HepG2 (cell line): Measurements from ENCODE around the gene CBLN3. TPM values are rescaled to one million over a fixed set of nuclear protein-coding genes. Genes with fewer than 3 reads are reported as not detected.

Experiments used
- CHCHD3 ChIP-seq: sonication (generic); formaldehyde crosslinking; IDR thresholded peaks from 2 replicates; pipeline ENCODE4 v1.8.0; 2022; ENCODE audit warnings: mild to moderate bottlenecking, missing genetic modification reagents, moderate library complexity
- ERF ChIP-seq: IDR thresholded peaks from 2 replicates; pipeline ENCODE4 v1.6.1; 2018; ENCODE audit warnings: missing biosample characterization, missing genetic modification reagents
- GTF3A ChIP-seq: sonication (generic); formaldehyde crosslinking; conservative IDR thresholded peaks from 2 replicates; pipeline ENCODE4 v1.4.0; 2020; ENCODE audit warnings: mild to moderate bottlenecking, missing genetic modification reagents
- HNF4A ChIP-seq: sonication (generic); formaldehyde crosslinking; IDR thresholded peaks from 2 replicates; pipeline ENCODE4 v1.4.0; 2020; ENCODE audit warnings: missing genetic modification reagents
- KDM3A ChIP-seq: IDR thresholded peaks from 2 replicates; pipeline ENCODE4 v1.6.1; 2018; ENCODE audit warnings: low read depth, missing compliant biosample characterization
- MATR3 ChIP-seq: sonication (generic); formaldehyde crosslinking; IDR thresholded peaks from 2 replicates; pipeline ENCODE4 v1.4.0; 2020; ENCODE audit warnings: missing genetic modification reagents
- MEF2D ChIP-seq: sonication (generic); formaldehyde crosslinking; IDR thresholded peaks from 2 replicates; pipeline ENCODE4 v1.5.1; 2020; ENCODE audit warnings: mild to moderate bottlenecking, missing genetic modification reagents
- MTA1 ChIP-seq: sonication (generic); formaldehyde crosslinking; IDR thresholded peaks from 2 replicates; pipeline ENCODE4 v1.4.0; 2020; ENCODE audit warnings: missing genetic modification reagents, mild to moderate bottlenecking, borderline replicate concordance
- NCOR1 ChIP-seq: fragments of 200-600 bp; sonication (generic); IDR thresholded peaks from 2 replicates; pipeline ENCODE4 v1.7.0; 2017; ENCODE audit warnings: antibody characterized with exemption, low read length, borderline replicate concordance
- NFYC ChIP-seq: IDR thresholded peaks from 2 replicates; pipeline ENCODE4 v1.6.1; 2016; ENCODE audit warnings: missing genetic modification reagents, missing compliant biosample characterization
- ONECUT2 ChIP-seq: sonication (generic); formaldehyde crosslinking; IDR thresholded peaks from 2 replicates; pipeline ENCODE4 v1.4.0; 2020; ENCODE audit warnings: missing genetic modification reagents
- RBM22 ChIP-seq: fragments of 200-400 bp; formaldehyde crosslinking; optimal IDR thresholded peaks from 2 replicates; pipeline ENCODE3; 2017; ENCODE audit warnings: mild to moderate bottlenecking, low read length, moderate library complexity
- SOX13 ChIP-seq, 3 experiments: fragments of 450-650 bp in 1 of 3; sonication (generic) in 1 of 3; formaldehyde crosslinking in 1 of 3; IDR thresholded peaks in 2 of 3; conservative IDR thresholded peaks in 1 of 3; 2 replicates each; pipeline versions ENCODE4 v1.5.0 to v1.6.1; 2016 to 2020; ENCODE audit warnings: antibody characterized with exemption in 1 of 3, mild to moderate bottlenecking in 1 of 3, missing compliant biosample characterization in 1 of 3, missing genetic modification reagents in 1 of 3, moderate library complexity in 1 of 3
- ZFP41 ChIP-seq: sonication (generic); formaldehyde crosslinking; IDR thresholded peaks from 2 replicates; pipeline ENCODE4 v1.4.0; 2020; ENCODE audit warnings: mild to moderate bottlenecking, missing genetic modification reagents, borderline replicate concordance
- ZNF446 ChIP-seq: sonication (generic); formaldehyde crosslinking; IDR thresholded peaks from 2 replicates; pipeline ENCODE4 v1.5.0; 2020; ENCODE audit warnings: mild to moderate bottlenecking, missing genetic modification reagents
- ZNF629 ChIP-seq: sonication (generic); formaldehyde crosslinking; conservative IDR thresholded peaks from 2 replicates; pipeline ENCODE4 v1.5.0; 2020; ENCODE audit warnings: missing genetic modification reagents
- ZNF644 ChIP-seq: IDR thresholded peaks from 2 replicates; pipeline ENCODE4 v1.6.1; 2016; ENCODE audit warnings: low read depth
- ZNF703 ChIP-seq: sonication (generic); formaldehyde crosslinking; IDR thresholded peaks from 2 replicates; pipeline ENCODE4 v1.5.1; 2020; ENCODE audit warnings: missing genetic modification reagents, mild to moderate bottlenecking, moderate library complexity, borderline replicate concordance
- ZNF747 ChIP-seq: sonication (generic); formaldehyde crosslinking; IDR thresholded peaks from 2 replicates; pipeline ENCODE4 v1.8.1; 2023; ENCODE audit warnings: missing genetic modification reagents, mild to moderate bottlenecking, borderline replicate concordance
- ZNF775 ChIP-seq: sonication (generic); formaldehyde crosslinking; IDR thresholded peaks from 2 replicates; pipeline ENCODE4 v1.4.0; 2020; ENCODE audit warnings: missing genetic modification reagents, mild to moderate bottlenecking, moderate library complexity, borderline replicate concordance
- ZNF782 ChIP-seq: sonication (generic); formaldehyde crosslinking; IDR thresholded peaks from 2 replicates; pipeline ENCODE4 v1.4.0; 2020; ENCODE audit warnings: missing genetic modification reagents, mild to moderate bottlenecking, borderline replicate concordance
- ZSCAN31 ChIP-seq: sonication (generic); formaldehyde crosslinking; IDR thresholded peaks from 2 replicates; pipeline ENCODE4 v1.5.0; 2020; ENCODE audit warnings: low read depth, mild to moderate bottlenecking, missing genetic modification reagents
- polyA plus RNA-seq, 8 experiments: library from polyadenylated mRNA; depleted of rRNA in 3 of 8; stranded (reverse) in 7 of 8; unstranded in 1 of 8; fragments of >200 nt; fragmentation: Illumina TruSeq in 4 of 8; extraction: Trizol in 4 of 8; gene quantifications; 2 replicates each; pipeline versions ENCODE4 v1.2.1 to v1.2.3, GENCODE V29; 2011 to 2016; ENCODE audit warnings: low read depth in 4 of 8, missing spikeins in 1 of 8, mixed read lengths in 1 of 8; ENCODE audit not compliant: insufficient read depth in 1 of 8
- total RNA-seq, 5 experiments: library from RNA; depleted of rRNA; stranded (reverse); fragments of >200 nt; fragmentation: Illumina TruSeq; extraction: Trizol; gene quantifications; 2 replicates each; pipeline ENCODE4 v1.2.3, GENCODE V29; 2016; ENCODE audit warnings: low read depth in 1 of 5
- TF ChIP-seq, protein P1 (sequence below): sonication (generic); formaldehyde crosslinking; IDR thresholded peaks from 2 replicates; pipeline ENCODE4 v1.8.1; 2023; ENCODE audit warnings: mild to moderate bottlenecking, inconsistent platforms, moderate library complexity, missing genetic modification reagents, borderline replicate concordance
- TF ChIP-seq, protein P2 (sequence below): IDR thresholded peaks from 2 replicates; pipeline ENCODE4 v1.6.1; 2012; ENCODE audit warnings: low read depth, low read length, improper control_type of control experiment
- TF ChIP-seq, protein P3 (sequence below): sonication (generic); formaldehyde crosslinking; IDR thresholded peaks from 2 replicates; pipeline ENCODE4 v1.9.0; 2021; ENCODE audit warnings: missing genetic modification reagents, mild to moderate bottlenecking, borderline replicate concordance

CBLN3 gene
- total and polyA plus RNA-seq, 2 of the 13 experiments (the other 11 are each of a cell fraction or from before 2014, with no cell fraction given), result 0.66 to 0.98 TPM

DNA sequence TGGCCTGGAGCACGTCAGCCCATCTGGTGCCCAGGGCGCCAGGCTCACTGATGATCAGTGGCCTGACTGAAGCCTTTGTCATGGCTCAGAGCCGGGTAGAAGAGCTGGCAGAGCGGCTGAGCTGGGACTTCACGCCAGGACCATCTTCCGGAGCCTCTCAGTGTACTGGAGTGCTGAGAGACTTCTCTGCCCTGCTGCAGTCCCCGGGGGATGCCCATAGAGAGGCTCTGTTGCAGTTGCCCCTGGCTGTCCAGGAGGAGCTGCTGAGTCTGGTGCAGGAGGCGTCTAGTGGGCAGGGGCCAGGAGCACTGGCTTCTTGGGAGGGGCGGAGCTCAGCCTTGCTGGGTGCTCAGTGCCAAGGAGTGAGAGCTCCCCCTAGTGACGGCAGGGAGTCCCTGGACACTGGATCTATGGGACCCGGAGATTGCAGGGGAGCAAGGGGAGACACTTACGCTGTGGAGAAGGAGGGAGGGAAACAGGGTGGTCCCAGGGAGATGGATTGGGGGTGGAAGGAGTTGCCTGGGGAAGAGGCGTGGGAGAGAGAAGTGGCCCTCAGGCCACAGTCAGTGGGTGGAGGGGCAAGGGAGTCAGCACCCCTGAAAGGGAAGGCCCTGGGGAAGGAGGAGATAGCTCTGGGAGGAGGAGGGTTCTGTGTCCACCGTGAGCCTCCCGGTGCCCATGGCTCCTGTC lies 2.2 kb upstream of the CBLN3 start (continued):
- TF ChIP-seq SOX13 (IDR thresholded peaks at IDR 0.05) (no peak), SOX13 (CRISPR knock-in tag; conservative IDR thresholded peaks at IDR 0.05 in 1 of 2, IDR thresholded peaks at IDR 0.05 in 1 of 2) (peak; percentile 18 to 57; a peak in 2 of 4 replicates), MATR3 (CRISPR knock-in tag) (peak; percentile 28; the same call in 1 of the 2 replicates), ERF (CRISPR knock-in tag) (peak; percentile 83), ZNF775 (no peak), ZNF446 (CRISPR knock-in tag) (no peak), ZSCAN31 (CRISPR knock-in tag) (peak; percentile 82), ZNF629 (no peak), NFYC (CRISPR knock-in tag) (no peak; the same call in 1 of the 2 replicates), HNF4A (CRISPR knock-in tag) (peak; percentile 40; the same call in 1 of the 2 replicates), ZNF644 (no peak), ZNF782 (CRISPR knock-in tag) (peak; percentile 98), MEF2D (no peak), MTA1 (CRISPR knock-in tag) (0 out of 2 replicates have a peak, but pooled peaks have one; percentile 67), CHCHD3 (no peak; the same call in 1 of the 2 replicates), ONECUT2 (CRISPR knock-in tag) (no peak), KDM3A (peak; percentile 100), ZNF747 (CRISPR knock-in tag) (0 out of 2 replicates have a peak, but pooled peaks have one; percentile 11), ZFP41 (CRISPR knock-in tag) (peak; percentile 53; the same call in 1 of the 2 replicates), RBM22 (peak; percentile 90), GTF3A (CRISPR knock-in tag) (peak; percentile 99; the same call in 1 of the 2 replicates), ZNF703 (CRISPR knock-in tag) (no peak), NCOR1 (no peak)
- TF ChIP-seq, protein P1, sequence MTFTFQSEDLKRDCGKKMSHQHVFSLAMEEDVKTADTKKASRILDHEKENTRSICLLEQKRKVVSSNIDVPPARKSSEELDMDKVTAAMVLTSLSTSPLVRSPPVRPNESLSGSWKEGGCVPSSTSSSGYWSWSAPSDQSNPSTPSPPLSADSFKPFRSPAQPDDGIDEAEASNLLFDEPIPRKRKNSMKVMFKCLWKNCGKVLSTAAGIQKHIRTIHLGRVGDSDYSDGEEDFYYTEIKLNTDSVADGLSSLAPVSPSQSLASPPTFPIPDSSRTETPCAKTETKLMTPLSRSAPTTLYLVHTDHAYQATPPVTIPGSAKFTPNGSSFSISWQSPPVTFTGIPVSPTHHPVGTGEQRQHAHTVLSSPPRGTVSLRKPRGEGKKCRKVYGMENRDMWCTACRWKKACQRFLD (CRISPR knock-in tag), result no peak
- TF ChIP-seq, protein P2, sequence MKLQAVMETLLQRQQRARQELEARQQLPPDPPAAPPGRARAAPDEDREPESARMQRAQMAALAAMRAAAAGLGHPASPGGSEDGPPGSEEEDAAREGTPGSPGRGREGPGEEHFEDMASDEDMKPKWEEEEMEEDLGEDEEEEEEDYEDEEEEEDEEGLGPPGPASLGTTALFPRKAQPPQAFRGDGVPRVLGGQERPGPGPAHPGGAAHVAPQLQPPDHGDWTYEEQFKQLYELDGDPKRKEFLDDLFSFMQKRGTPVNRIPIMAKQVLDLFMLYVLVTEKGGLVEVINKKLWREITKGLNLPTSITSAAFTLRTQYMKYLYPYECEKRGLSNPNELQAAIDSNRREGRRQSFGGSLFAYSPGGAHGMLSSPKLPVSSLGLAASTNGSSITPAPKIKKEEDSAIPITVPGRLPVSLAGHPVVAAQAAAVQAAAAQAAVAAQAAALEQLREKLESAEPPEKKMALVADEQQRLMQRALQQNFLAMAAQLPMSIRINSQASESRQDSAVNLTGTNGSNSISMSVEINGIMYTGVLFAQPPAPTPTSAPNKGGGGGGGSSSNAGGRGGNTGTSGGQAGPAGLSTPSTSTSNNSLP, result no peak
- TF ChIP-seq, protein P3, sequence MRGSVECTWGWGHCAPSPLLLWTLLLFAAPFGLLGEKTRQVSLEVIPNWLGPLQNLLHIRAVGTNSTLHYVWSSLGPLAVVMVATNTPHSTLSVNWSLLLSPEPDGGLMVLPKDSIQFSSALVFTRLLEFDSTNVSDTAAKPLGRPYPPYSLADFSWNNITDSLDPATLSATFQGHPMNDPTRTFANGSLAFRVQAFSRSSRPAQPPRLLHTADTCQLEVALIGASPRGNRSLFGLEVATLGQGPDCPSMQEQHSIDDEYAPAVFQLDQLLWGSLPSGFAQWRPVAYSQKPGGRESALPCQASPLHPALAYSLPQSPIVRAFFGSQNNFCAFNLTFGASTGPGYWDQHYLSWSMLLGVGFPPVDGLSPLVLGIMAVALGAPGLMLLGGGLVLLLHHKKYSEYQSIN (CRISPR knock-in tag), result no peak
